Skeletal muscle tissue (tissue), 4 donors: ENCODE results near the gene DPPA4. TPM values are rescaled to one million over a fixed set of nuclear protein-coding genes. Genes with fewer than 3 reads are reported as not detected.

Experiments used
- H3K27ac ChIP-seq: one replicate; pipeline ENCODE4 v1.7.0; 2013; ENCODE audit warnings: mild to moderate bottlenecking, low read depth, low read length, inconsistent platforms
- H3K27me3 ChIP-seq, 3 donors: one replicate each; pipeline ENCODE4 v1.7.0; 2013; ENCODE audit warnings: low read length in 3 of 3; ENCODE audit not compliant: control insufficient read depth in 3 of 3, insufficient read depth in 3 of 3
- H3K36me3 ChIP-seq, 3 donors: one replicate each; pipeline ENCODE4 v1.7.0; 2013; ENCODE audit warnings: low read length in 3 of 3; ENCODE audit not compliant: control insufficient read depth in 3 of 3, insufficient read depth in 3 of 3
- H3K4me1 ChIP-seq, 3 donors: one replicate each; pipeline ENCODE4 v1.7.0; 2013; ENCODE audit warnings: low read length in 3 of 3, mild to moderate bottlenecking in 3 of 3; ENCODE audit not compliant: control insufficient read depth in 3 of 3, insufficient read depth in 3 of 3
- H3K4me3 ChIP-seq, 3 donors: one replicate each; pipeline ENCODE4 v1.7.0; 2013; ENCODE audit warnings: low read length in 3 of 3
- H3K9ac ChIP-seq, 3 donors: one replicate each; pipeline ENCODE4 v1.7.0; 2013; ENCODE audit warnings: low read length in 3 of 3, mild to moderate bottlenecking in 3 of 3, moderate library complexity in 2 of 3, low read depth in 1 of 3
- H3K9me3 ChIP-seq, 3 donors: one replicate each; pipeline ENCODE4 v1.7.0; 2013; ENCODE audit warnings: low read length in 3 of 3; ENCODE audit not compliant: control insufficient read depth in 3 of 3
- total RNA-seq: library from RNA; depleted of rRNA; stranded (reverse); fragments of >200 nt; gene quantifications from one replicate; pipeline ENCODE4 v1.2.3, GENCODE V29; 2014
- donor health status: Osteomylitis.

Gene DPPA4
- total RNA-seq, 1 donor from 2014 or later = 0.52 TPM

DNA sequence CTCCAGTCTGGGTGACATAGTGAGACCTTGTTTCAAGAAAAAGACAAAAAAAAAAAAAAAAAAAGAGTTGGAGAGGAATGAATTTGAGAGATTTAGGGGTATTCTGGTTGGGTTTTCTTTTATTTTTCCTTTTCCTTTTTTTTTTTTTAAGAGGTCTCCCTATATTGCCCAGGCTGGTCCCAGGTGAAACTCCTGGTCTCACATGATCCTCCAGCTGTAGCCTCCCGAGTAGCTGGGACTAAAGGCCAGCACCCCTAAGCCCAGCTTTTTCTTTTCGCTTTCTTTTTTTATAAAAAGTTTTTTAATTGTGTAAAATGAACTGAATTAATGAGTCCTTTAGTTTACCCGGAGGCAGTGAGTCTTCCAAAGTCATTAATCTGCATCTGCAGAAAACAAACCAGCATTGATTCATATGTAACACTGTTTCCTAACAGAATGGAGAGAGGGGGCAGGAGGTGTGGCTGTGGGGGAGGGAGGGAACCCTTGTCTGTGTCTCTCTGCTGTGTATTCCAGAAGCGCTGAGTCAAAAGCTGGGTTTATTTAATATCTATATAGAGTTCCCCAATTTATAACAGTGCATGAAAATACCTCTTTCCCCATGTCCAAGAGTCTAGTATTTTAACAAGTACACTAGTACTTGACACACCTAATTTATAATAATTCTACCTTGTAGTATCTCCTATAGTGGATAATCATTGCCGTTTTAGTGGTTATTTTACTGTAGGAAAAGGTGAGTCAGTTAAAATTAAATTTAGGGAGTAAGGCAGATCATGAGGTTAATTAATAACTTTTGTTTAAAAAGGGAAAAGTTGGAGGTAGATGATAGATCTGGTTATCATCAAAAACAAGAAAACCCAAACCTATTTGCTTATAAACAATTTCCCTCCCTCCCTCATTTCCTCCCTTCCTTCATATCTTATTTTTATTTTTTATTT, 2.6 kb upstream of the DPPA4 start:
- H3K4me1 ChIP-seq = no peaks in the 10 kb centered on the region
- H3K27me3 ChIP-seq = peaks cover 0 to 3% (median 3%) of the 10 kb centered on the region in 3 donors
- no peaks in the 10 kb centered on the region for H3K9me3 ChIP-seq
- no peak overlapping the region for H3K4me3 ChIP-seq
- no peak overlapping the region for H3K27ac ChIP-seq
- H3K9ac ChIP-seq = no peak overlapping the region
- peaks cover 0 to 2% (median 0%) of the 10 kb centered on the region in 3 donors for H3K36me3 ChIP-seq

DNA sequence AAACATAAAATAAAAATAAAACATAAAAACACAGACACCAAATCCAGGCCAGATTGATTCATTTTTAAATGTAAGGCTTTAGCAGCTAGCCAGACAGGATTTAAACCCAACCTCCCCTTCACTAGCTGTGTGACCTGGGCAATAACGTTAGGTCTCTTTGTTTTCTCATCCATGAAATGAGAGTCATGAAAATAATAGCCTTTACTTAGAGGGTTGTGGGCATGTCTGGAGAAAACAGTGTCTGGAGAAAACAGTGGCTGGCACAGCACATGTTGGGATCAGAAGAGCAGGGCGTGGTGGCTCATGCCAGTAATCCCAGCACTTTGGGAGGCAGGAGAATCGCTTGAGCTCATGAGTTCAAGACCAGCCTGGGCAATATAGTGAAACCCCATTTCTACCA, 1.9 kb upstream of the DPPA4 start:
- Histone ChIP-seq H3K9ac (no peak overlapping the region), H3K4me3 (no peak overlapping the region), H3K9me3 (no peaks in the 10 kb centered on the region), H3K27ac (no peak overlapping the region), H3K36me3 (peaks cover 0 to 2% (median 0%) of the 10 kb centered on the region in 3 donors), H3K27me3 (peaks cover 0 to 3% (median 3%) of the 10 kb centered on the region in 3 donors), H3K4me1 (no peaks in the 10 kb centered on the region)

DNA sequence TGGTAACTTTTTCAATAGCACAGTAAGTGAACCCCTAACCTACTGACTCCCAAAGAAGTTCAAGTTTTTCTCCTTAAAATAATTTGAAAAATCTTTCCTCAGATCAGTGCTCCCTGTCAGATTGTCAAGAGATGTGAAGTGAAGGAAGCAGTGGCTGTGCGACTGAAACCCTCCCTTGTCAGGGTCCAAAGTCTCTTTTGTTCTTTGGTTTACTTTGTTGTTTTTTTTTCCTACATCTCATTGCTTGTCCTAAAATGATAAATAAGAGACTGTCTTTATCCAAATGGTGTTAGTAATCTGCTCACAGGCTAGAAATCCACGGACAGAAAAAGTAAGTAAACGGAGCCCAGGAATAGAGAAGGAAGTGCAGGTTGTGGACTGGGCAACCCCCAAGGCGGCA, 976 bp upstream of the DPPA4 start:
- Histone ChIP-seq H3K4me1 (no peaks in the 10 kb centered on the region), H3K27ac (no peak overlapping the region), H3K4me3 (no peak overlapping the region)

DNA sequence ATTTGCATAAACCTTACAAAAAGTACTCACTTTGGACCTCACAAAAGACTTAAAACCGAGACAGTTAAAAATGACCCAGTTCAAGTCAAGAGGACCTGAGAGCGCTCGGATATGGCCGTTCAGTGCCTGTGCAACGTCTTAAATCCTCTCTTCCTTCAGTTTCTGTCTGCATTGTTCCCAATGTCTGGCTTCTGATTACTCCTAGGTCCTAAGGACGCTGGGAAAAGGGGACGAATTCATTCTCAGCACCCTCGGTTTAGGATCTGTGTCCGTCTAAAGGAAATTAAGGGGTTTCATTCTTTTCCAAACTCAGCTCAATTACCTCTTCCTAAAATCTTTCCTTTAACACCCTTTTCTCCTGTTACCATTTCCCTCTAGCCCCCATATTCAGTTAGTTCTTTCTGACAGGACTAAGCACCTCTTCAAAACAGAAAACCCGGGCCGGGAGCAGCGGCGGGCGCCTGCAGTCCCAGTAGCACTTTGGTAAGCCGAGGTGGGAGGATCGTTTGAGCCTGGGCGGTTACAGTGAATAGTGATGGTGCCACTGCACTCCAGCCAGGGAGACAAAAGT, 970 bp downstream of the DPPA4 start:
- Histone ChIP-seq H3K9me3 (no peaks in the 10 kb centered on the region), H3K9ac (no peak overlapping the region), H3K27me3 (peaks cover 0 to 3% (median 3%) of the 10 kb centered on the region in 3 donors), H3K4me3 (peak overlapping the region in 2 of 3 donors; percentile 1 to 56), H3K27ac (no peak overlapping the region), H3K4me1 (no peaks in the 10 kb centered on the region), H3K36me3 (peaks cover 0 to 2% (median 0%) of the 10 kb centered on the region in 3 donors)

More for the DNA sequence above, 976 bp upstream of the DPPA4 start:
- Histone ChIP-seq H3K36me3 (peaks cover 0 to 2% (median 0%) of the 10 kb centered on the region in 3 donors), H3K9ac (no peak overlapping the region), H3K9me3 (no peaks in the 10 kb centered on the region), H3K27me3 (peaks cover 0 to 3% (median 3%) of the 10 kb centered on the region in 3 donors)

DNA sequence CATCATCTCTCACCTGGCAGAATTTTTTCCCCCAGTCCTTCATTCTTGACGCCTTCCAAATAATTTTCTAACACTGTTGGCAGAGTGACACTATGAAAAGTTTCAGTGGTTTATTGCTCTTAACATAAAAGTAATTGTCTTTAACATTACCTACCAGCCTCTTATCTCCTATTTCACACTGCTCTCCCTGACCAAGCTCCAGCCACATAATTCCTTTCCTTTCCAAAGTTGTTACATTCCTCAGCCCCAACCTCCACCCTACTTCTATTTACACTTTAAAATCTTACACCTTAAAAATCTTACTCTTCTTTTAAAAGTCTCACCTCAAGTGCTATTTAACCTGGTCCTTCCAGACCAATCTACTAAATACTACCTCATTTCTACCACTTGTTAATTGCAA, 2.8 kb downstream of the DPPA4 start:
- H3K27me3 ChIP-seq = peaks cover 0 to 3% (median 3%) of the 10 kb centered on the region in 3 donors
- H3K4me3 ChIP-seq = no peak overlapping the region
- peaks cover 0 to 2% (median 0%) of the 10 kb centered on the region in 3 donors for H3K36me3 ChIP-seq
- H3K9me3 ChIP-seq = no peaks in the 10 kb centered on the region
- no peak overlapping the region for H3K27ac ChIP-seq
- H3K4me1 ChIP-seq = no peaks in the 10 kb centered on the region
- H3K9ac ChIP-seq = no peak overlapping the region

DNA sequence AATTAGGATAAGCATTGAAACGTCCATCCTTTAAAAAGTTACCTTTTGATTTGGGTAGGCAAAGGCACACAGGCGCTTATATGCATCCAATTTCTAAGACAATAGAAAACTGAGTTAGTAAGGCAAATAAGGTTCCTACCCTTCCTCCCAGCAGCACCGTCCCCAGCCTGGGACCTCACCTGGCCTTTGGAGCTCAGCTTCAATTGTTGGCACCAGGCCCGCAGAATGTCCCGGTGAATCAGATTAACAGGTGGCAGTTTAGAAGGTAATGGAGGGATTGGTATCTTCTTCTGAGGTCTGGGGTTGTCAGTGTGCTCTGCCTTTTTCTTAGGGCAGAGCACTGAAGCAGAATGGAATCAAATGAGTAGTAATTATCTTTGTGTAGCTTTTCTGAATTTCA, 5.7 kb downstream of the DPPA4 start:
- no peak overlapping the region for H3K4me3 ChIP-seq
- peaks cover 0 to 3% (median 3%) of the 10 kb centered on the region in 3 donors for H3K27me3 ChIP-seq
- H3K9ac ChIP-seq = no peak overlapping the region
- no peaks in the 10 kb centered on the region for H3K9me3 ChIP-seq
- H3K27ac ChIP-seq = no peak overlapping the region
- H3K36me3 ChIP-seq = peaks cover 0 to 2% (median 0%) of the 10 kb centered on the region in 3 donors
- H3K4me1 ChIP-seq = no peaks in the 10 kb centered on the region

DNA sequence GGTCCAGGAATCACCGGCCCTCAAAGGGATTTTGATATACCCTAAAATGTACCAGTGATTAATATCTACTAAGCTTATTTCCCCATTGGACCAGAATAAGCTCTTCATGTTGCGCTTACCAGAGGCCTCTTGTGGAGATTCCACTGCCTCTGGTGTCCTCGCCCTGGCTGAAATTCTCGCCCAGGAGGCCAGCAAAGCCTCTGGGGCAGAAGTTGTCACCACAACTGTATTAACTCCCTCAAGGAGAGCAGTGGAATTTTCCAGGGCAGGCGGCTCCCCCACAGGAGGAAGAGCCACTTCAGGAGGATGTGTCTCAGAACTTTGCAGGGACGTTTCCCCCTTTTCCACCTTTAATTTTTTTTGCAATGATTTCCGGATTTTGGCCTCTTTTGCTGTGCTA, 6.9 kb downstream of the DPPA4 start:
- H3K36me3 ChIP-seq = no peaks in the 10 kb centered on the region
- H3K4me3 ChIP-seq = no peak overlapping the region
- H3K27me3 ChIP-seq = peaks cover 0 to 3% (median 0%) of the 10 kb centered on the region in 3 donors
- H3K9me3 ChIP-seq = no peaks in the 10 kb centered on the region
- H3K9ac ChIP-seq = no peak overlapping the region
- no peak overlapping the region for H3K27ac ChIP-seq
- H3K4me1 ChIP-seq = no peaks in the 10 kb centered on the region

DNA sequence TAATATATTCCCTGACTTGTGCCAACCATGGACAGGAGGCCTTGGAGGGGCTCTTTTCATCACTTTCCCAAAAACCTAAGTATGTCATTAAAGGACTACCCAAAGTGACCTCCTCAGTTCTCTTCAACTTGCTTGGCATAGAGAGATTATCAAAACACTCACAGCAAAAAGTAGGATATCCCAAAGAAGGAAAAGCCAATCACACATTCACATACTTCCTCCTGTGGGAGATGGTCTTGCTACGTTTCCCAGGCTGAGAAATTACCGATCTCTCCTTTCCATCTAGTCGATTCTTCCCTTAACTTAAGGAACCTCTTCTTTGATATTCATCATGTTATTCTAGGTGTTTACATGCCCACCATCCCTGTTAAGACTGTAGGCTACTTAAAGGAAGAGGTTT, 9.1 kb downstream of the DPPA4 start:
- no peak overlapping the region for H3K9ac ChIP-seq
- H3K36me3 ChIP-seq = no peaks in the 10 kb centered on the region
- no peaks in the 10 kb centered on the region for H3K9me3 ChIP-seq
- H3K4me1 ChIP-seq = no peaks in the 10 kb centered on the region
- H3K27me3 ChIP-seq = no peaks in the 10 kb centered on the region
- H3K27ac ChIP-seq = no peak overlapping the region
- H3K4me3 ChIP-seq = no peak overlapping the region

DNA sequence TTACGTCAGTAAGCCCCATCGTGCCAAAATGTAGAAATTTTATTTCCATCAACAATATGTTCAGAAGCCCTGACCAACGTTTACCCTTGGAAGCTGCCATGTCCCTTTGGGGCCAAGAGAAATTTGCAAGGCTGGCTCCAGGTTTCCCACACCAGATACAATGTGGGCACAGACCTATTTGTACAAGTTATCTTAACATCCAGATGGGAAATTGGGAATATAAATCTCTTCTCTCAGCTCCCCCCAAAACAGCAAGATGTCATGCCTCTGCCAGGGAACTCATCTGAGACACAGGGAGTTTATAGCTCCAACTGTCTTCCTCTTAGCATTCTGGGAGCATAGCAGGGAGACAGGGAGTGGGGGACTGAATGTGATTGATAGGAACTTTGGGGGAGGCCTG, 11.7 kb downstream of the DPPA4 start:
- H3K4me1 ChIP-seq = no peaks in the 10 kb centered on the region
- no peaks in the 10 kb centered on the region for H3K9me3 ChIP-seq
- H3K27me3 ChIP-seq = no peaks in the 10 kb centered on the region
- no peak overlapping the region for H3K4me3 ChIP-seq
- H3K36me3 ChIP-seq = no peaks in the 10 kb centered on the region
- no peak overlapping the region for H3K9ac ChIP-seq
- H3K27ac ChIP-seq = no peak overlapping the region

DNA sequence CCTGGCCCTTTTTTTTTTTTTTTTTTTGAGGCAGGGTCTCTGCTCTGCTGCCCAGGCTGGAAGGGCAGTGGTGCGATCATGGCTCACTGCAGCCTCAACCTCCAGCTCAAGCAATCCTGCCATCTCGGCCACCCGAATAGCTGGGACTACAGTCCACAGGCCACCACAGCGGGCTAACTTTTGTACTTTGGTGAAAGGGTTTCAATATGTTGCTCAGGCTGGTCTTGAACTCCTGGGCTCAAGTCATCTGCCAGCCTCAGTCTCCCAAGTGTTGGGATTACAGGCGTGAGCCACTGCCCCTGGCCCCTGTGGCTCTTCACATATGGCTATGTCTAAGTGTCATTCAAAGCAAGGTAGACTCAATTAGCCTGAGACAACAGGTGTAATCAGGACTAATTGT, 12.2 kb downstream of the DPPA4 start:
- Histone ChIP-seq H3K9ac (no peak overlapping the region), H3K27me3 (no peaks in the 10 kb centered on the region), H3K36me3 (no peaks in the 10 kb centered on the region), H3K27ac (no peak overlapping the region), H3K9me3 (no peaks in the 10 kb centered on the region), H3K4me1 (no peaks in the 10 kb centered on the region), H3K4me3 (no peak overlapping the region)
